HG03066 (cell line): ENCODE results near the gene RYR1.
"Not testable (repeated sequence)": the region's sequence is repeated elsewhere in the genome, so short reads cannot be mapped to it uniquely, and the experiment has no call there.

Source experiments
- ATAC-seq: cut with Tn5 transposase; IDR thresholded peaks from one replicate; pipeline ENCODE4 v1.9.1; 2021; ENCODE audit warnings: low read depth; ENCODE audit not compliant: unreplicated experiment

RYR1 gene

DNA sequence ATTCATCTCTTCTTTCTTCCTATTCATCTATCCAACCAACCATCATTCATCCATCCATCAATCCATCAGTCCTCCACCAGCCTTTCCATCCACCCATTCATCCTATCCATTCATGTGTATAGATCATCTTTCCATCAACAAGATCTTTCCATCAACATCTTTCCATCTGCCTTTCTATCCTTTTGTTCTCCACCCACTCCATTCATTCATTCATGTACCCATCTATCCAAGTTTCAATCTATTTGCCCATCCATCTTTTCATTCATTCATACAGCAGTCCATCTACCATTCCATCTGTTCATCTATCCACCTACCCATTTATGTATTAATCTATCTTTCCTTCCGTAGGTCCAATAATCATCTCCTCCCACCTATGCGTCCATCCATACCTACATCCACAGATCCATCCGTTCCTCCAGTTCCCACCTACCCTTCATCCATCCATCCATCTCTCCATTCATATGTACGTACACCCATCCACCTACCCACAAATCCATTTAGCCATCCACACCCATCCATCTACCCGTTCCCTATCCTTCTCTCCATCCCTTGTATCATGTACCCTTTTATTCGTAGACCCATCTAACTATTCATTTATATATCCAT is 53.3 kb downstream of the RYR1 start:
- ATAC-seq, result no peak

DNA sequence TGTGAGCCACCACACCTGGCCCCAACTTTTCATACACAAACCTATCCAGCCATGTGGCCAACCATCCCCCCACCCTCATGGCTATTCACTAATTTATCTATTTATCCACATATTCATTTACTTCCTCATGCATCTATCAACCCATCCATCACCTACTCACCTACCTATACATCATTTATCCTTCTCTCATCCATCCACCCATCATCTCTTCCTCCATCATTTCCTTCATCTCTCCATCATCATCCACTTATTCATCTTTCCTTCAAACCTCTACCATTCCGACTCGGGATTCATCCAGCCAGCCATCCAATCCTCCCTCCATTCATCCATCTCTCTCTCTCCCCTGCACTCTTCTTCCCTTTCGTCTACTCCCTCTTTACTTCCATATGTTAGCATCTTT is 54.6 kb downstream of the RYR1 start:
- ATAC-seq, result no peak

DNA sequence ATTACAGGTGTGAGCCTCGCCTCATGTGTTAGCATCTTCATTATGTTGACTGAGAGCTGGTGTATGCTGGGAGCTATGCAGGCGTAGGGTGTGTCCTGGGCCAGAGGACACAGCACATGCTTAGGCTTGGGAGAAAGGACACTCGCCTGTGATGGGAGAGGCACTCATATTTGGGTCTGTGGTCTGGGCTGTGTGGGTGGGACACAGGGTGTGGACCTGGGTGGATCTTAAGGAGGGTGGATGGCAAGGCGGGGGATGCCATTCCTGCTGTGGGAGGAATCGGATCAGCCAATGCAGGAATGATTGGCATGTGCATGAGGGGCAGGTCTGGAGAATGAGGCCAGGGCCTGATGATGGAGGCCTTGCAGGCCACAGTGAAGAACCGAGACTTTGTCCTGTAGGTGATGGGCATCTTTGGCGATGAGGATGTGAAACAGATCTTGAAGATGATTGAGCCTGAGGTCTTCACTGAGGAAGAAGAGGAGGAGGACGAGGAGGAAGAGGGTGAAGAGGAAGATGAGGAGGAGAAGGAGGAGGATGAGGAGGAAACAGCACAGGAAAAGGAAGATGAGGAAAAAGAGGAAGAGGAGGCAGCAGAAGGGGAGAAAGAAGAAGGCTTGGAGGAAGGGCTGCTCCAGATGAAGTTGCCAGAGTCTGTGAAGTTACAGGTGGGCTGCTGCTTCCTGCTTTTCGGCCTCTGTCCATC is 55.4 kb downstream of the RYR1 start:
- ATAC-seq, result no peak

DNA sequence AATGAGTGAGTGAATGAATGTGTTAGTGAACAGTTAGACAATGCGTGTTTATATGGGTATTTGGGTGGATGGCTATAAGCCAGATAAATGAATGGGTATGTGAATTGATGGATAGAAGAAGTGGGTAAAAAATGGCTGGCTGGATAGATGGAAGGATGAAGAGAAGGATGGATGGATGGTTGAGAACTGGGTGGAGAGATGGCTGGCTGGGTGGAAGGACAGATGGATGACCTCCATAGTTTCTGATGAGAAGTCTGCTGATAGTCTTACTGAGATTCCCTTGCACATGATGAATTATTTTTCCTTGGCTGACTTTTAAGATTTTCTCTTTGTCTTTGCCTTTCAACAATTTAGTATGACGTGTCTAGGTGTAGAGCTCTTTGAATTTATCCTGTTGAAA is 57.4 kb downstream of the RYR1 start:
- no peak for ATAC-seq

DNA sequence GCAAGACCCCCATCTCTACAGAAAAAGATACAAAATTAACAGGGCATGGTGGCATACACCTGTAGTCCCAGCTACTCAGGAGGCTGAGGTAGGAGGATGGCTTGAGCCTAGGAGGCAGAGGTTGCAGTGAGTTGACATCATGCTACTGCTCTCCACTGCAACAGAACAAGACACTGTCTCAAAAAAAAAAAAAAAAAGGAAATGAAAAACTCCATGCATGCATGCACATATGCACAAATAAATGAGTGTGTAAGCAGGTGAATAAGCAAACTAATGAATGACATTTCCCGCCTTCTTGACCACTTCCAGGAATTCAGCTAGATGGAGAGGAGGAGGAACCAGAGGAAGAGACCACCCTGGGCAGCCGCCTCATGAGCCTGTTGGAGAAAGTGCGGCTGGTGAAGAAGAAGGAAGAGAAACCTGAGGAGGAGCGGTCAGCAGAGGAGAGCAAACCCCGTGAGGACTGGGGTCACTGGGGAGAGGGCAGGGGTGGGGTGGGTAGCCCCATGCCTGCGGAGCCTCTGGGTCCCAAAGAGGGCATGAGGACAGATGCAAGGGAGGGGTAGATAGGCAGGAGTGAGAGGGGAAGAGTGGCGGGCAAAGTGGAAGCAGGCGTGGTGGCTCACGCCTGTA is 58.8 kb downstream of the RYR1 start:
- no peak for ATAC-seq

DNA sequence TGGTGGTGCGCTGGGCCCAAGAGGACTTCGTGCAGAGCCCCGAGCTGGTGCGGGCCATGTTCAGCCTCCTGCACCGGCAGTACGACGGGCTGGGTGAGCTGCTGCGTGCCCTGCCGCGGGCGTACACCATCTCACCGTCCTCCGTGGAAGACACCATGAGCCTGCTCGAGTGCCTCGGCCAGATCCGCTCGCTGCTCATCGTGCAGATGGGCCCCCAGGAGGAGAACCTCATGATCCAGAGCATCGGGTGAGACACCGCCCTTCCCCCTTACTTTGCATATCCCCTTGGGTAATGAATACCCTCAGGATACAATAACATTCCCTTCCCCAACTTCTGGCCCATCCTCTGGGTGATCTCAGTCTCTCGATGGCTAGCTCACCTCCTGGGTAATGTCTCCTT is 60.9 kb downstream of the RYR1 start:
- ATAC-seq, result no peak

DNA sequence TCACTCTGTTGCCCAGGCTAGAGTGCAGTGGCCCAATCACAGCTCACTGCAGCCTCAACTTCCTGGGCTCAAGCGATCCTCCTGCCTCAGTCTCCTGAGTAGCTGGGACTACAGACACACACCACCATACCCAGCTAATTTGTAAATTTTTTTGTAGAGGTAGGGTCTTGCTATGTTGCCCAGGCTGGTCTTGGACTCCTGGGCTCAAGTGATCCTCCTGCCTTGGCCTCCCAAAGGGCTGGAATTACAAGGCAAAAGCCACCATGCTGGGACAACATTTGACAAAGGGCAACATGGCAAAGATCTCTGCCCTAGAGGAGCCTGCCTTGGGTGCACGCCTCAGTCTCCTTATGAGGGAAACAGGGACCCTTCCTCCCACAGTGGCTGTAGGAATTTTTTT is 61.9 kb downstream of the RYR1 start:
- not testable (repeated sequence) for ATAC-seq

DNA sequence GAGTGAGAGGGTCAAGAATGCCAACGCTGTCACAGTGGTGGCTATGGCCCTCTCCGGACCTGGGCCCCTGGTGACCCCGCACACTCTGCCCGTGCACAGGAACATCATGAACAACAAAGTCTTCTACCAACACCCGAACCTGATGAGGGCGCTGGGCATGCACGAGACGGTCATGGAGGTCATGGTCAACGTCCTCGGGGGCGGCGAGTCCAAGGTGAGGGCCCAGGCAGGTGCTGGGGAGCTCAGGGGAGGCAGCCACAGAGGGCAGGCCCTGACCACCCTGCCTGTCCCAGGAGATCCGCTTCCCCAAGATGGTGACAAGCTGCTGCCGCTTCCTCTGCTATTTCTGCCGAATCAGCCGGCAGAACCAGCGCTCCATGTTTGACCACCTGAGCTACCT is 62.6 kb downstream of the RYR1 start:
- ATAC-seq, result no peak

DNA sequence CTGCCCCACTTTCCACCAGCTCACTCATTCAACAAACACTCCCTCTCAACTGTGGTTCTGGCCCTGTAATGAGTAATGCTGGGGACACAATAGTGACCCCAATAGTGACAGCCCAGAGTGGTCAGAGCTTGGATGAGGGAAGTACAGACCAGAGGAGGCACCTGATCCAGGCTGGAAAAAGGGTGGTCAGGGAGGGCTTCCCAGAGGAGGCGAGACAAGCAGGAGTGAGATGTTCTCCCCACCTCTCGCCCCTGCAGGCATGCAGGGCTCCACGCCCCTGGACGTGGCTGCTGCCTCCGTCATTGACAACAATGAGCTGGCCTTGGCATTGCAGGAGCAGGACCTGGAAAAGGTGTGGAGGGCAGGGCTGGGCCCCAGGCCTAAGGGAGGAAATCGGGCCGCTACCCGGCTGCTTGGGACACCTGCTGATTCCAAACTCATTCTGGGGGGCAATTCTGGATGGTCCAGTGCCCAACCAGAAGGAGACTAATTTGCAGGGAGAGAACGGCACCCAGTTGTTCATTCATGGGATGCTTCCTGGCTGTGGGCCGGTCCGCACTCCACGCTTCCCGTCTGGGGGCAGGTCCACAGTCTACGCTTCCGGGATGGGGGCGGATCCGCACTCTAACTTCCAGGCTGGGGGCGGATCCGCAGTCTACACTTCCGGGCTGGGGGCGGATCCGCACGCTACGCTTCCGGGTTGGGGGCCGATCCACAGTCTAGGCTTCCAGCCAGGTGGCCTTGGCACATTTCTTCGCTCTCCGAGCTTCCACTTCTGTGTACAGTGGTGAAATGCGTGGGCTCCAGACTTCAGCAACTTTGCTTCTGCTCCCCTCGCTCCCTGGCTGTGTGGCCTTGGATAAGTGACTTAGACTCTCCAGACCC is 63.4 kb downstream of the RYR1 start:
- ATAC-seq, result no peak

DNA sequence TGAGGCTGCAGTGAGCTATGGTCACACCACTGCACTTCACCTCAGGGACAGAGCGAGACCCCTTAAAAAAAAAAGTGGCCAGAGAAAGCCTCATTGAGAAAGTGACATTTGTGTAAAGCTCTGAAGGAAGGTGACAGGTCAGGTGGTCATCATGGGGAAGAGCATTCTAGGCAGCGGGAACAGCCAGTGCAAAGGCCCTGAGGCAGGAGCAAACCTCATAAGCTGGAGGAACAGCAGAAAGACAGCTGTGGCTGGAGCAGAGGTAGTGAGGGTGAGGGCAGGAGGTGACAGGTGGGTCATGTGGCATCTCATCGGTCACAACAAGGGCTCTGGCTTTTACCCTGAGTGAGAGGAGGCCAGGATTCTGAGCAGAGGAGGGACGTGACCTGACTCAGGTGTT is 64.4 kb downstream of the RYR1 start:
- no peak for ATAC-seq

DNA sequence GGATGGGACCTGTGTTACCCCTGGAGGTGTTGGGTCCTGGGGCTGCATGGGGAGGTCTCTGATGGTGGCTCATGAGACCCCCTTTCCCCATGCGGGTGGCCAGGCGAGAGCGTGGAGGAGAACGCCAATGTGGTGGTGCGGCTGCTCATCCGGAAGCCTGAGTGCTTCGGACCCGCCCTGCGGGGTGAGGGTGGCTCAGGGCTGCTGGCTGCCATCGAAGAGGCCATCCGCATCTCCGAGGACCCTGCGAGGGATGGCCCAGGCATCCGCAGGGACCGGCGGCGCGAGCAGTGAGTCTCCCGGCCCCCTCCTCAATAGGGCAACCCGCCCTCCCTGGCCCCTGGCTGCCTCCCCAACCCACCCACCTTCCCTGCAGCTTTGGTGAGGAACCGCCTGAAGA is 66.0 kb downstream of the RYR1 start:
- ATAC-seq, result no peak

DNA sequence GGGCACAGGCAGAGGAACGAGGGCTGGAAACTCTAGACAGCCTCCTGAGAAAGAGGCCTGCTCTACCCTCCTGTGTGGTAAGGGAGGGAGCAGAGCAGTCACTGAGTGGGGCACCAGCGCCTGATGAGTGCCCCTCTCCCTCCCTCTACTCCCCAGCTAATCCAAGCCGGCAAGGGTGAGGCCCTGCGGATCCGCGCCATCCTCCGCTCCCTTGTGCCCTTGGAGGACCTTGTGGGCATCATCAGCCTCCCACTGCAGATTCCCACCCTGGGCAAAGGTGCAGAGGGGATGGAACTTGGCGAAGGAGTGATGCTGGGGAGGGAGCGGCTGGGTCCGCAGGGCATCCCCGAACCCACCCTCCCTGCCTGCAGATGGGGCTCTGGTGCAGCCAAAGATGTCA is 67.0 kb downstream of the RYR1 start:
- ATAC-seq, result no peak

DNA sequence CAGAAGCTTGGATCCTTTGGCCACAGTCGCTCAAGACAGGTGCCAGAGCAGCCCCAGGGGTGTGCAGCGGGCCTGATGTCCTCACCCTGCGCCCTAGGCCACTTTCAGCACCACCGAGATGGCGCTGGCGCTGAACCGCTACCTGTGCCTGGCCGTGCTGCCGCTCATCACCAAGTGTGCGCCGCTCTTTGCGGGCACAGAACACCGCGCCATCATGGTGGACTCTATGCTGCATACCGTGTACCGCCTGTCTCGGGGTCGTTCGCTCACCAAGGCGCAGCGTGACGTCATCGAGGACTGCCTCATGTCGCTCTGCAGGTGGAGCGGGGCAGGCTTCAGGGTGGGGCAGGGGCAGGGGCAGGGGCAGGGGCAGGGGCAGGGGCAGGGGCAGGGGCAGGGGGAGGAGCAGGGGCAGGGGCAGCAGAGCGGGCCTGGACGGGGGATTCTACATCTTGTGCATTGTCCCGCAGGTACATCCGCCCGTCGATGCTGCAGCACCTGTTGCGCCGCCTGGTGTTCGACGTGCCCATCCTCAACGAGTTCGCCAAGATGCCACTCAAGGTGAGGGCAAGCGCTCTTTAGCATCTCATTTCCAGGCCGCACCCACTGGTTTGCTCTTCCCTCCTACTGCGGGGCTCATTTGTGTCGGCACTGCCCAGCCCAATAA is 69.1 kb downstream of the RYR1 start:
- no peak for ATAC-seq

DNA sequence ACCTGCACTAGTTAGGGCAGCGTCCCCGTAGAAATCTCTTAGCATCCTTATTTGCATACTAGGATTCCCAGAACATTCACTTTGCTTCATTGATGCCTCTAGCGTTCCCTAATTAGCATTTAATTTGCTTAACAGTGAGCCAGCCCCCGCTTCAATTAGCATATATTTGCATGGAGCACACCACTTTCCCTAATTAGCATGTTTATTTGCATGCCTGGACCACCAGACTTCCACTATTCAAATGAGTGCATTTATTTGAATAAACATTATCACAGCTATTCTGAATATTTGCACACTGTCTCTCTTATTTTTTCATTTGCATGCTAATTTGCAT is 69.6 kb downstream of the RYR1 start:
- no peak for ATAC-seq

DNA sequence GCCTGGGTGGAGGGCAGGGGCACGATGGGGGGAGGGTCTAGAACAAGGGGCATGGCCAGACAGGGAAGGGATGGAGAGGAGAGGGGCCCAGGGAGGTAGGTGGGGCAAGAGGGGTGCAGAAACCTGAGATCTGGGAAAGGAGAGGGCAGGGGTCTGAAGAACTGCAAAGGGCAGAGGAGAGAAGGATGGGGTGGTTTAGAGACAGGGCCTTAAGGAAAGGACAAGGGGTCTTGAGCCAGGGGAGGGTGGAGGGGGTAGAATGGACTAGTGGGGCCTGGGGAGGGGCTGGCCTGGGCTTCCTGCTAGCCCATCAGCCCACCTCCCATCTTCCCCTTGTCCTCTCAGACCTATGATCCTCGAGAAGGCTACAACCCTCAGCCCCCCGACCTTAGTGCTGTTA is 72.5 kb downstream of the RYR1 start:
- no peak for ATAC-seq

DNA sequence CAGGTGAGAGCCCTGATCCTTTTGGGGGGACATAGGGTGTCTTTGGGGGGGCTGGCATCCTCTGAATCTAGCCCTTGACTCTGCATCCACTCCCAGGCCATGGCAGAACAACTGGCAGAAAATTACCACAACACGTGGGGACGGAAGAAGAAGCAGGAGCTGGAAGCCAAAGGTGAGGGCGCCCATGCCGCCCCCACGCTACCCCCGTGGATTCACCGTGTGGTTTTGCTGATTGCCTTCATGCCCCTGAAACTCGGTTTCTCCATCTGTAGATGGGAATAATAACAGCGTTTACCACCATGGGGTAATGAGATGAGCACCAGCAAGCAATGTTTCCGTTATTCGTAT is 72.9 kb downstream of the RYR1 start:
- no peak for ATAC-seq

DNA sequence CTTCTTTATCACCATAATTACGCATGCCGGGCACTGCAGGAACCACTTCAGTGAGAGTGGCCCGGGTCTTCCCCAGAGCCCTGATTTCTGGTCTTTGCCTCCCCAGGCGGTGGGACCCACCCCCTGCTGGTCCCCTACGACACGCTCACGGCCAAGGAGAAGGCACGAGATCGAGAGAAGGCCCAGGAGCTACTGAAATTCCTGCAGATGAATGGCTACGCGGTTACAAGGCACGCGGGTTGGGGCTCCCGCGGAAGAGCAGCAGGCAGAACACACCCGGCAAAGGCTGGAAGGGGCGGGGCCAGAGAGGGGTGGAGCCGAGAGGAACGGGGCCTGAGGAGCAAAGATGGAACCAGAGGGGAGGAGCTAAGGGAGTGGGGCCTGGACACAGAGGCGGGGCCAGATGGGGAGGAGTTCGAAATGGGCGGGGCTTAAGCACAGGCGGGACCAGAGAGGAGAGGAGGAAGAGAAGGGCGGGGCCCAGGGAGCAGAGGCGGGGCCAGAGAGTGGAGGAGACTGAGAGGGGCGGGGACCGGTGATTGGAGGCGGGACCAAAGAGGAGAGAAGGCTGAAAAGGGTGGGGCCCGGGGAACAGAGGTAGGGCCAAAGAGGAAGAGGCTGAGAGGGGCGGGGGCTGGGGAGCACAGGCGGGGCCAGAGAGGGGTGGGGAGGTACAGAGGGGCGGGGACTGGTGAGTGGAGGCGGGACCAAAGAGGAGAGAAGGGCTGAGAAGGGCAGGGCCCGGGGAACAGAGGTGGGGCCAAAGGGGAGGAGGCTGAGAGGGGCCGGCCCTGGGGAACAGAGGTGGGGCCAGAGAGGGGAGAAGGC is 73.4 kb downstream of the RYR1 start:
- no peak for ATAC-seq

DNA sequence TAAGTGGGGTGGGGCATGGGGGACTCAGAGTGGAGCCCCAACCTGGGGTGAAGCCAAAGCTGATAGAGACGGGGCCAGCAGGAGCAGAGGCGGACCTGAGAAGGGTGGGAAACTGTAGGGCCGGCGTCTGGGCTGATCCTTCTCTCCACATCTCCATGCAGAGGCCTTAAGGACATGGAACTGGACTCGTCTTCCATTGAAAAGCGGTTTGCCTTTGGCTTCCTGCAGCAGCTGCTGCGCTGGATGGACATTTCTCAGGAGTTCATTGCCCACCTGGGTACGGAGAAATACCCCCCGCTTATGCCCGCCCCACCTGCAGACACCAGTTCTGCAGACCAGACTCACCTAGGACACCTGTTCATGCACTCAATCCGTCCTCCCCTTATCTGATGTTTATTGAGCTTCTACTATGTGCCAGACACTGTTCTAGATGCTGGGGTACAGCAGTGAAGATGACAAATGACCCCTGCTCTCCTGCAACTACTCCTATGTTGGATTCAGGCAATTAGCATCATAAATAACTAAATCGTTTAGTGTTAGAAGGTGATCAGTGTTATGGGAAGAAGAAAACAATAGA is 74.1 kb downstream of the RYR1 start:
- ATAC-seq, result no peak

DNA sequence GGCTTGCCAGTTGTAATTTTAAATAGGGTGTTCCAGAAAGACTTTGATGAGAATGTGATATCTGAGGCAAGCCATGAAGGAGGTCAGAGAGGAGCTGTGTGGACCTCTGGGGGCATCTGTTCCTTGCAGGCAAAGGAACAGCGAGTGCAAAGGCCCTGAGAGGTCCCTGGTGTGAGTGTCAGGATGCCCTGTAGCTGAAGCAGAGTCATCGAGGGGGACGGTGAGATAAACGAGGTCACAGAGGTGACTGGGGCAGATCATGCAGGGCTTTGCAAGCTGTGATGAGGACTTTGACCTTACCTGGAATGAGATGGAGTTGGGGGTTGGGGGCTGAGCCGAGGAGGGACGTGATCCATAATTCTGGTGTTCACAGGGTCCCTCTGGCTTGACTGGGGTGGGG is 75.0 kb downstream of the RYR1 start:
- no peak for ATAC-seq

DNA sequence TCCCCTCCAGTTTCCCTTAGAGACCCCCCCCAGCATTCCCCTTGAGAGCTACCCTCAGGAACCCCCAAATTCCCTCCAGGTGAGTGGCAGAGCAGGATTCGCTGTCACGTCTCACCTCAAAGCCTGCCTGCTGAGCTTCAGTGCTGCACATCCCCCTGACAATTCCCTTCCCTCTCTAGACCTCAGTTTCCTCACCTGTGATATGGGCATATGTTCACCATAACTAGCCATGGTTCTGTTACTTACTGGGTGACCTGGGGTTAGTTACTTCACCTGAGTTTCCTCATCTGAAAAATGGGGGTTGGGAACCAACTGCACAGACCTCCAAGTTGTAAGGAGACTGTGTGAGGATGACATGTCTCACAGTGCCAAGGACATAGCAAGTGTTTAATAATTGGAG is 75.5 kb downstream of the RYR1 start:
- ATAC-seq, result no peak
